ENCODE results near the gene LAMB1.

The LAMB1 gene

GRCh38 chr7:108045154-108045553, 42.2 kb upstream of the LAMB1 start:
- no peak for DNase-seq (ENCODE audit: extremely low spot score)
- TF ChIP-seq CTCF (IDR thresholded peaks at IDR 0.05; ENCODE audit: control extremely low read depth, extremely low read depth, low read depth, missing control alignments), result no peak
- ChIA-PET CTCF (interaction anchor here (1.0 to 2.3 kb wide), 3 partner anchors 8 to 126 kb away, joined by 3 to 8 read pairs (median 3); no protein-coding TSS in a partner anchor), POLR2A (no interaction called here)

GRCh38 chr7:108044345-108044744, 41.4 kb upstream of the LAMB1 start:
- POLR2A ChIA-PET, result no interaction called here
- DNase-seq (ENCODE audit: extremely low spot score), result no peak
- no peak for TF ChIP-seq CTCF (IDR thresholded peaks at IDR 0.05; ENCODE audit: control extremely low read depth, extremely low read depth, low read depth, missing control alignments)
- CTCF ChIA-PET, result interaction anchor here (2.3 kb wide), 1 partner anchor 11 kb away, joined by 8 read pairs; no protein-coding TSS in a partner anchor

GRCh38 chr7:108038986-108039385, 36.0 kb upstream of the LAMB1 start:
- CTCF ChIA-PET, result interaction anchor here (0.9 to 2.0 kb wide), 3 partner anchors 10 to 21 kb away, joined by 3 to 5 read pairs (median 4); no protein-coding TSS in a partner anchor
- POLR2A ChIA-PET, result no interaction called here
- no peak for DNase-seq (ENCODE audit: extremely low spot score)
- TF ChIP-seq CTCF (IDR thresholded peaks at IDR 0.05; ENCODE audit: control extremely low read depth, extremely low read depth, low read depth, missing control alignments), result no peak

GRCh38 chr7:108037741-108038140, 34.8 kb upstream of the LAMB1 start:
- POLR2A ChIA-PET, result no interaction called here
- CTCF ChIA-PET, result interaction anchor here (1.3 kb wide), 1 partner anchor 8 kb away, joined by 3 read pairs; no protein-coding TSS in a partner anchor
- DNase-seq (ENCODE audit: extremely low spot score), result no peak
- TF ChIP-seq CTCF (IDR thresholded peaks at IDR 0.05; ENCODE audit: control extremely low read depth, extremely low read depth, low read depth, missing control alignments), result no peak

GRCh38 chr7:108037140-108037539, 34.2 kb upstream of the LAMB1 start:
- CTCF ChIA-PET, result interaction anchor here (1.3 kb wide), 1 partner anchor 9 kb away, joined by 3 read pairs; no protein-coding TSS in a partner anchor
- no peak for DNase-seq (ENCODE audit: extremely low spot score)
- POLR2A ChIA-PET, result no interaction called here
- TF ChIP-seq CTCF (IDR thresholded peaks at IDR 0.05; ENCODE audit: control extremely low read depth, extremely low read depth, low read depth, missing control alignments), result no peak

GRCh38 chr7:108034586-108034985, 31.6 kb upstream of the LAMB1 start:
- ChIA-PET POLR2A (no interaction called here), CTCF (no interaction called here)
- TF ChIP-seq CTCF (IDR thresholded peaks at IDR 0.05; ENCODE audit: control extremely low read depth, extremely low read depth, low read depth, missing control alignments), result no peak
- no peak for DNase-seq (ENCODE audit: extremely low spot score)

Measured in GM10248 (cell line).